Gastrocnemius medialis (tissue), 4 donors: Measurements from ENCODE around the gene DOCK10. TPM values are rescaled to one million over a fixed set of nuclear protein-coding genes. Genes with fewer than 3 reads are reported as not detected.

Experiments
- ATAC-seq, 2 donors: fragments of 150-250 bp; one replicate each; pipeline ENCODE4 v1.9.1; 2016
- DNase-seq, 2 donors: peaks; one replicate each; pipeline ENCODE4 v3.0.0-alpha.2; 2019
- H3K27ac ChIP-seq, 4 donors: fragments of 200-600 bp; sonication (generic); 1 replicate in 1 of 4; 2 replicates in 3 of 4; pipeline ENCODE4 v1.5.1; 2016 to 2018; ENCODE audit warnings: mild to moderate bottlenecking in 2 of 4, moderate library complexity in 1 of 4
- H3K27me3 ChIP-seq, 3 donors: fragments of 200-600 bp; sonication (generic) in 2 of 3; 1 replicate in 1 of 3; 2 replicates in 2 of 3; pipeline versions ENCODE4 v1.5.1 to v1.6.0; 2016 to 2019; ENCODE audit warnings: mild to moderate bottlenecking in 1 of 3, moderate library complexity in 1 of 3
- H3K36me3 ChIP-seq, 2 donors: fragments of 200-600 bp; sonication (generic) in 1 of 2; one replicate each; pipeline ENCODE4 v1.5.1; 2017 to 2018
- H3K4me1 ChIP-seq, 2 donors: fragments of 200-600 bp; sonication (generic) in 1 of 2; one replicate each; pipeline ENCODE4 v1.5.1; 2016 to 2017; ENCODE audit warnings: mild to moderate bottlenecking in 2 of 2
- H3K4me3 ChIP-seq, 4 donors: fragments of 200-600 bp; sonication (generic) in 3 of 4; 1 replicate in 1 of 4; 2 replicates in 3 of 4; pipeline ENCODE4 v1.5.1; 2016 to 2019; ENCODE audit warnings: mild to moderate bottlenecking in 2 of 4
- H3K9me3 ChIP-seq, 3 donors: fragments of 200-600 bp; sonication (generic) in 2 of 3; 1 replicate in 1 of 3; 2 replicates in 2 of 3; pipeline ENCODE4 v1.5.1; 2016 to 2019
- POLR2A ChIP-seq, 2 donors: fragments of 450-650 bp; IDR thresholded peaks; one replicate each; pipeline ENCODE4 v1.6.1; 2017; ENCODE audit warnings: antibody characterized with exemption in 2 of 2, mild to moderate bottlenecking in 2 of 2, moderate library complexity in 2 of 2
- in situ Hi-C, 4 donors: fragments of 200-750 bp; cut with MboI; loops; one replicate each; pipeline versions ENCODE4 v1.15.0 to v1.8.0; 2017; ENCODE audit warnings: low sequenced_read_pairs in 4 of 4
- intact Hi-C: fragments of 100-400 bp; cut with DNase I; formaldehyde crosslinking; loops from one replicate; pipeline ENCODE4 v1.15.1; 2023; ENCODE audit warnings: low total_unique reads
- total RNA-seq, 4 donors: library from RNA; depleted of rRNA; stranded (reverse); fragments of >200 nt; gene quantifications; one replicate each; pipeline versions ENCODE4 v1.1.0 to v1.2.3, GENCODE V29; 2016
- TF ChIP-seq, protein P1 (sequence below), 5 experiments: fragments of 450-650 bp in 3 of 5; fragments of 200-600 bp in 2 of 5; sonication (generic) in 2 of 5; IDR thresholded peaks in 4 of 5; conservative IDR thresholded peaks in 1 of 5; 1 replicate in 4 of 5; 2 replicates in 1 of 5; pipeline ENCODE4 v1.5.1; 2016 to 2019; ENCODE audit warnings: antibody characterized with exemption in 5 of 5, mild to moderate bottlenecking in 3 of 5, moderate library complexity in 3 of 5

The DOCK10 gene
- total RNA-seq, 4 donors from 2014 or later: 0.97 to 1.9 (median 1.4) TPM

GRCh38 chr2:224915136-224915535, 127.1 kb downstream of the DOCK10 start:
- in situ Hi-C loops: no loop called here
- TF ChIP-seq, protein P1, sequence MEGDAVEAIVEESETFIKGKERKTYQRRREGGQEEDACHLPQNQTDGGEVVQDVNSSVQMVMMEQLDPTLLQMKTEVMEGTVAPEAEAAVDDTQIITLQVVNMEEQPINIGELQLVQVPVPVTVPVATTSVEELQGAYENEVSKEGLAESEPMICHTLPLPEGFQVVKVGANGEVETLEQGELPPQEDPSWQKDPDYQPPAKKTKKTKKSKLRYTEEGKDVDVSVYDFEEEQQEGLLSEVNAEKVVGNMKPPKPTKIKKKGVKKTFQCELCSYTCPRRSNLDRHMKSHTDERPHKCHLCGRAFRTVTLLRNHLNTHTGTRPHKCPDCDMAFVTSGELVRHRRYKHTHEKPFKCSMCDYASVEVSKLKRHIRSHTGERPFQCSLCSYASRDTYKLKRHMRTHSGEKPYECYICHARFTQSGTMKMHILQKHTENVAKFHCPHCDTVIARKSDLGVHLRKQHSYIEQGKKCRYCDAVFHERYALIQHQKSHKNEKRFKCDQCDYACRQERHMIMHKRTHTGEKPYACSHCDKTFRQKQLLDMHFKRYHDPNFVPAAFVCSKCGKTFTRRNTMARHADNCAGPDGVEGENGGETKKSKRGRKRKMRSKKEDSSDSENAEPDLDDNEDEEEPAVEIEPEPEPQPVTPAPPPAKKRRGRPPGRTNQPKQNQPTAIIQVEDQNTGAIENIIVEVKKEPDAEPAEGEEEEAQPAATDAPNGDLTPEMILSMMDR (IDR thresholded peaks at IDR 0.05 in 4 of 5, conservative IDR thresholded peaks at IDR 0.05 in 1 of 5): no peak
- no peak for TF ChIP-seq POLR2A (IDR thresholded peaks at IDR 0.05)
- Histone ChIP-seq H3K4me1 (peaks cover 7 to 14% of the 10 kb centered on the region in 2 donors), H3K27me3 (no peaks in the 10 kb centered on the region), H3K27ac (no peak overlapping the region), H3K9me3 (no peaks in the 10 kb centered on the region), H3K4me3 (no peak overlapping the region), H3K36me3 (no peaks in the 10 kb centered on the region)
- intact Hi-C loops: no loop called here
- ATAC-seq (no peak), DNase-seq (no peak)

- no peak for DNase-seq
- Histone ChIP-seq H3K4me3 (no peak overlapping the region), H3K4me1 (peaks cover 3 to 18% of the 10 kb centered on the region in 2 donors), H3K27ac (peak overlapping the region in 2 of 4 donors; percentile 25 to 30), H3K27me3 (no peaks in the 10 kb centered on the region), H3K36me3 (no peaks in the 10 kb centered on the region), H3K9me3 (no peaks in the 10 kb centered on the region)
- TF ChIP-seq, protein P1 (IDR thresholded peaks at IDR 0.05 in 4 of 5, conservative IDR thresholded peaks at IDR 0.05 in 1 of 5): no peak
- TF ChIP-seq POLR2A (IDR thresholded peaks at IDR 0.05): no peak
- intact Hi-C loops: no loop called here
- in situ Hi-C loops: no loop called here
- ATAC-seq: no peak
Observed at GRCh38 chr2:224910574-224910925, 131.7 kb downstream of the DOCK10 start.

GRCh38 chr2:224909885-224910573, 132.2 kb downstream of the DOCK10 start:
- peaks cover 0 to 14% of the 10 kb centered on the region in 2 donors for H3K4me1 ChIP-seq
- in situ Hi-C loops (no loop called here), intact Hi-C loops (no loop called here)
- peak in 1 of 2 donors; percentile 17 for DNase-seq
- peak; percentile 47 to 56 for ATAC-seq
- no peaks in the 10 kb centered on the region for H3K36me3 ChIP-seq
- no peak overlapping the region for H3K4me3 ChIP-seq
- peak overlapping the region in 2 of 4 donors; percentile 25 to 30 for H3K27ac ChIP-seq
- TF ChIP-seq, protein P1 (IDR thresholded peaks at IDR 0.05 in 4 of 5, conservative IDR thresholded peaks at IDR 0.05 in 1 of 5): no peak
- TF ChIP-seq POLR2A (IDR thresholded peaks at IDR 0.05): no peak
- no peaks in the 10 kb centered on the region for H3K9me3 ChIP-seq
- no peaks in the 10 kb centered on the region for H3K27me3 ChIP-seq

- Histone ChIP-seq H3K4me3 (no peak overlapping the region), H3K27ac (no peak overlapping the region), H3K36me3 (no peaks in the 10 kb centered on the region), H3K9me3 (no peaks in the 10 kb centered on the region), H3K27me3 (no peaks in the 10 kb centered on the region), H3K4me1 (peaks cover 0 to 13% of the 10 kb centered on the region in 2 donors)
- intact Hi-C loops: no loop called here
- TF ChIP-seq, protein P1 (IDR thresholded peaks at IDR 0.05 in 4 of 5, conservative IDR thresholded peaks at IDR 0.05 in 1 of 5): no peak
- no peak for TF ChIP-seq POLR2A (IDR thresholded peaks at IDR 0.05)
- in situ Hi-C loops: no loop called here
- ATAC-seq: no peak
- DNase-seq: no peak
Observed at GRCh38 chr2:224908818-224909217, 133.4 kb downstream of the DOCK10 start.

- TF ChIP-seq, protein P1 (IDR thresholded peaks at IDR 0.05 in 4 of 5, conservative IDR thresholded peaks at IDR 0.05 in 1 of 5): no peak
- no peak for TF ChIP-seq POLR2A (IDR thresholded peaks at IDR 0.05)
- H3K27me3 ChIP-seq: no peaks in the 10 kb centered on the region
- ATAC-seq: no peak
- no peak overlapping the region for H3K4me3 ChIP-seq
- H3K4me1 ChIP-seq: no peaks in the 10 kb centered on the region
- in situ Hi-C loops (no loop called here), intact Hi-C loops (no loop called here)
- H3K36me3 ChIP-seq: no peaks in the 10 kb centered on the region
- no peak overlapping the region for H3K27ac ChIP-seq
- H3K9me3 ChIP-seq: no peaks in the 10 kb centered on the region
- no peak for DNase-seq
Observed at GRCh38 chr2:224904381-224904780, 137.9 kb downstream of the DOCK10 start.
